Testis (tissue), 2 donors: ENCODE data around the gene ADIPOR1.

Source experiments
- CTCF ChIP-seq, 3 experiments: fragments of 450-650 bp in 2 of 3; fragments of 200-600 bp in 1 of 3; sonication (generic) in 1 of 3; IDR thresholded peaks; one replicate each; pipeline ENCODE4 v1.5.1; 2016 to 2019; ENCODE audit warnings: antibody characterized with exemption in 3 of 3, mild to moderate bottlenecking in 2 of 3, moderate library complexity in 1 of 3
- POLR2A ChIP-seq: fragments of 450-650 bp; IDR thresholded peaks from one replicate; pipeline ENCODE4 v1.6.1; 2017; ENCODE audit warnings: antibody characterized with exemption, mild to moderate bottlenecking, moderate library complexity

DNA sequence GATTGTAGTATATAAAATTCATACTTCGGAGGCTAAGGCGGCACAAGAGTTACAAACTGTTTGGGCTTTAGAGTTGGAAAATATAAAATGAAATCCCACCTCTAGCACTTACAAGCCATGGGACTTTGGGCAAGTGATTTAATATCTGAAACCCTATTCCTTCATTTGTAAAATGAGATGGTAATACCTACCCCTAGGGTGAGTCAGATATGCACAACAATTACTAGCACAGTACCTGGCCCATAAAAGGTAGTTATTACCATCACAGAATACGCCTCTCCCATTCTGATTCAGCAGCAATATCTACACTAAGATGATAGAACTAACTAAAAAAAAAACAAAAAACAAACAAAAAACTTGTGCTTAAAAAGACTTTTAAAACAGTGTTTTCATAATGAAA, 34.6 kb downstream of the ADIPOR1 start:
- TF ChIP-seq CTCF (IDR thresholded peaks at IDR 0.05) (no peak), POLR2A (no peak)
